PFSK-1 (cell line): Measurements from ENCODE around the gene TSNAXIP1.

Experiments used
- FOXP2 ChIP-seq: optimal IDR thresholded peaks from 2 replicates; pipeline ENCODE3; 2011; ENCODE audit warnings: borderline replicate concordance, control low read depth, inconsistent platforms; ENCODE audit not compliant: insufficient read depth; ENCODE audit errors: extremely low read length, extremely low read depth
- POLR2AphosphoS5 ChIP-seq: IDR thresholded peaks from 2 replicates; pipeline ENCODE4 v1.6.1; 2012; ENCODE audit warnings: low read depth, mild to moderate bottlenecking, control low read depth, low read length, moderate library complexity
- REST ChIP-seq, 2 experiments: IDR thresholded peaks; 2 replicates each; pipeline versions ENCODE4 v1.6.1 to v1.8.0; 2011 to 2012; ENCODE audit warnings: low read depth in 2 of 2, low read length in 2 of 2, control low read depth in 1 of 2, inconsistent platforms in 1 of 2, mild to moderate bottlenecking in 1 of 2, moderate library complexity in 1 of 2; ENCODE audit not compliant: insufficient read depth in 1 of 2
- SIN3A ChIP-seq: IDR thresholded peaks from 2 replicates; pipeline ENCODE4 v1.6.1; 2012; ENCODE audit warnings: mild to moderate bottlenecking, low read length, moderate library complexity, borderline replicate concordance; ENCODE audit not compliant: insufficient read depth
- TAF1 ChIP-seq: IDR thresholded peaks from 2 replicates; pipeline ENCODE4 v1.6.1; 2012; ENCODE audit warnings: low read length, control low read depth, borderline replicate concordance; ENCODE audit not compliant: insufficient read depth

The TSNAXIP1 gene

DNA sequence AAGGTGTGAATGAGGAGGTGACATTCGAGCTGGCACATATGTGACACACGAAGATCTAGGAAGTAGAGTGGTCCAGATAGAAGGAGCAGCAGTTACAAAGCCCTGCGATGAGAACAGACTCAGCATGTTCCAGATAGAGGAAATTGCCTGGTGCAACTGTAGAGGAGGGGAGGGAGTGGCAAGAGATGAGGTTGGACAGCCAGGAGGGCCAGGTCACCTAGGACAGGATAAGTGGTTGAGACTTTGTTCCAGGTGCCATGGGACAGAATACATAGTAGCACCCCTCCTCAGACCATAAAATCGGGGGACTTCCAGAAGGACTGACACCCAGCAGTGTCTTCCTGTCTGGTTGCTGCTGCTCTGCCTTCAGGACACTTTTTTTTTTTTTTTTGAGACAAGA, 51.8 kb downstream of the TSNAXIP1 start:
- TF ChIP-seq REST (IDR thresholded peaks at IDR 0.05; ENCODE audit: insufficient read depth in 1 of 2, low read depth in 2 of 2, low read length in 2 of 2): no peak
- no peak for TF ChIP-seq FOXP2
- TF ChIP-seq SIN3A: no peak
- no peak for TF ChIP-seq TAF1
- no peak for TF ChIP-seq POLR2AphosphoS5

GRCh38 chr16:67860589-67861398, 54.1 kb downstream of the TSNAXIP1 start:
- no peak for TF ChIP-seq SIN3A
- no peak for TF ChIP-seq TAF1
- TF ChIP-seq REST (IDR thresholded peaks at IDR 0.05; ENCODE audit: insufficient read depth in 1 of 2, low read depth in 2 of 2, low read length in 2 of 2): no peak
- TF ChIP-seq FOXP2: no peak
- no peak for TF ChIP-seq POLR2AphosphoS5

DNA sequence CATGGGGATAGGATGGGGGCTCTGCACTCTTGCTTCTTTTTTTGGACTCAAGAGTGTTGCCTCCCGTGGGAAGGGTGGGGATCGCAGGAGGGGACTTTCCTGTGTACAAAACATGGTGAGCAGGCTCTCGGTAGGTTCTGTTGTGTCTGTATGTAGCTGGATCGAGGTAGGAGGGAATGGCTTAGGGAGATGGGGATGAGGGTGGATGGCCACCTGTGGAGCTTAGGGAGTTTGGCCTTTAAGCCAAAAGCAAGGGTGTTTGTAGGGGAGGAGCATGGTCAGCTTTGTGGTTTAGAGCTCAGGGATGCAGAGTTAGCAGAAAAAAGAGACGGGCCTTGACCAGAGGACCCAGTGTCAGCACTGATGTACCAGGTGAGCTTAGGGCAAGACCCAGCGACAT, 55.2 kb downstream of the TSNAXIP1 start:
- TF ChIP-seq TAF1: no peak
- TF ChIP-seq SIN3A: no peak
- TF ChIP-seq POLR2AphosphoS5: no peak
- no peak for TF ChIP-seq REST (IDR thresholded peaks at IDR 0.05; ENCODE audit: insufficient read depth in 1 of 2, low read depth in 2 of 2, low read length in 2 of 2)
- TF ChIP-seq FOXP2: no peak

DNA sequence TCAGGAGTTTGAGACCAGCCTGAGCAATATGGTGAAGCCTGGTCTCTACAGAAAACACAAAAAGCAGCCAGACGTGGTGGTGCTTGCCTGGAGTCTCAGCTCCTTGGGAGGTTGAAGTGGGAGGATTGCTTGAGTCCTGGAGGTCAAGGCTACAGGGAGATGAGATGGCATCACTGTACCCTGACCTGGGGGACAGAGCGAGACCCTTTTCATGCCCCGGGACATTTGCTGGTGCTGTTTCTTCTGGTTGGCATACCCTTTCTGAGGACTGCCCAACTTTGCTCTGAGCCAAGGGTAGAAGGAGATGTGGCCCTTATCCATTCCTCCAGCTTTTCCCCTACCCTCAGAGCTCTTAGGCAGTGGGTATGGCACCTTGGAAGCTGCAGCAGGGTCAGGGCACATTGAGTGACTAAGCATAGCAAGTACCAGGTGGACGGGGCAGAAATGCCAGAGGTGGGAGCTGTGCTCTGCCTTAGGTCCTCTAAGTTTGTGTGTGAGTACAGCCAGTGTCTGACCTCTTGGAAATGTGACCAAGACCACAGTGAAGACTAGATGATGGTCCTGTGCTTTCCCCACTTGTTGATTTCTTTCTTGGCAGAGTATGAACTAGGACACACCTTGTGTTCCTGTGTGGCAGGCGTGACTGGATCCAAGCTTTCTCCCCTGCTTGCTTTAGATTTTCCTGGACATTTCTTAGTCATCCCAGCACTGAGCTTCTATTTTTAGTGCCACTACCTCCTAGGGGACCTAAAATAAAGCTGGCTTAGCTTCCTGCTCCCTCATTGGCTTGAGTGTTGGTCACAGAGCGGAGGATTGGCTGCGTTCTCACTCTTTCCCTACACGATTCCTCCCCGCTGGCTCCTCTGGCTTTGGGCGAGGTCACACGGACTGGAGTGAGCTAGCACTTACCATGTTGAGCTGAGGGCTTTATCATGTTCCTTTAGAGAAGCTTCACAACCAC, 56.2 kb downstream of the TSNAXIP1 start:
- no peak for TF ChIP-seq POLR2AphosphoS5
- TF ChIP-seq SIN3A: no peak
- TF ChIP-seq FOXP2: no peak
- TF ChIP-seq REST (IDR thresholded peaks at IDR 0.05; ENCODE audit: insufficient read depth in 1 of 2, low read depth in 2 of 2, low read length in 2 of 2): no peak
- no peak for TF ChIP-seq TAF1
